ENCODE results near the gene FZR1. TPM values are rescaled to one million over a fixed set of nuclear protein-coding genes. Genes with fewer than 3 reads are reported as not detected.

The FZR1 gene
- total and polyA plus RNA-seq, 9 of the 15 experiments (the other 6 are each of a cell fraction or from before 2014, with no cell fraction given): 0.18 to 48.0 (median 22.2) TPM

DNA sequence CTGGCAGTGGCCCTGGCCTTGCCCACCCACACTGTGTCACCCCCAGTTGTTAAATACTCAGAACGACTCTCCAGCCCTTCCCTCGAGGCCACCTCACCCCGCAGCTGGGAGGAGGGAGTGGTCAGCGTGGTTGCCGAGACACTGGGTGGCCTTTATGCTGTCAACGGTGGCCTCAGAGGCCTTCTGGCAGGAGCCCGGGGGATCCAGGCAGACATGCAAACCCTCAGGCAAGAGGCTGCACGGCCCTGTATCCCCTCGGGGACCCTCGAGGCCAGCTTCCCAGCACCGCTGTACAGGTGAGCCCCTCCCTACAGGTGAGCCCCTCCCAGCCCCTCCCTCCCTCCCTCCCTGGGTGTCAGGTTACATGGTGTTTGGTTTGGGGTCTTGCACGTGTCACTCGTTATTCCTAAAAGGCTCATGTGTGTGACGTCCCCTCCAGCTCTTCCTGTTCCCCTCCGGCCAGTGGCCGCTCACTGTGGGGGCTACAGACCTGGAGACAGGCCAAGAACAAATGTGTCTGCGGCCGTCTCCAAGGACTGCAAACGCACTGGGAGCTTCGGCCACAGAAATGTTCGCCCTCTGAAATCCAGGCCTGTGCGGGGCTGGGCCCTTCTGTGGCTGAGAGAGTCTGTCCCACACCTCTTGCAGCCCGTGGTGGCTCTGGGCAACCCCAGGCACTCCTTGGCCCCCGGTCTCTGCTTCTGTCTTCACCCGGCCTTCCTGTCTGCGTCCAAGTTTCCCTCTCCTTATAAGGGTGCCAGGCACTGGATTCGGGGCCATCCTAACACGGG lies 33.0 kb downstream of the FZR1 start, which contains the start of gene TEKTIP1 (continued):
- TF ChIP-seq E2F6 (IDR thresholded peaks at IDR 0.05; ENCODE audit: borderline replicate concordance in 1 of 2, extremely low read depth in 1 of 2, insufficient read depth in 1 of 2, insufficient read length in 1 of 2, low read depth in 1 of 2, low read length in 1 of 2, poor library complexity in 1 of 2, severe bottlenecking in 1 of 2) (peak in 1 of 2 experiments; percentile 43), TSC22D4 (tag; IDR thresholded peaks at IDR 0.05) (no peak), RBM22 (IDR thresholded peaks at IDR 0.05; ENCODE audit: low read depth, low read length, poor library complexity, severe bottlenecking) (peak; percentile 8), PHB (CRISPR knock-in tag; IDR thresholded peaks at IDR 0.05) (no peak), ZNF445 (CRISPR knock-in tag; IDR thresholded peaks at IDR 0.05; ENCODE audit: low read depth) (no peak), ARNT (IDR thresholded peaks at IDR 0.05) (no peak), POLR2AphosphoS2 (IDR thresholded peaks at IDR 0.05; ENCODE audit: low read length) (peak; percentile 77), MAZ (CRISPR knock-in tag; conservative IDR thresholded peaks at IDR 0.05 in 1 of 2, IDR thresholded peaks at IDR 0.05 in 1 of 2) (0 out of 4 replicates have a peak, but pooled peaks of 1 of the 2 experiments have one; percentile 13), ZBED1 (IDR thresholded peaks at IDR 0.05) (0 out of 2 replicates have a peak, but pooled peaks have one; percentile 10), MNT (conservative IDR thresholded peaks at IDR 0.05) (peak in 1 of 2 experiments; percentile 35; a peak in 1 of 4 replicates), TCF3 (CRISPR knock-in tag; IDR thresholded peaks at IDR 0.05) (no peak), RBFOX2 (IDR thresholded peaks at IDR 0.05; ENCODE audit: low read depth, low read length) (peak; percentile 26; the same call in 1 of the 2 replicates)
- TF ChIP-seq, protein P1, sequence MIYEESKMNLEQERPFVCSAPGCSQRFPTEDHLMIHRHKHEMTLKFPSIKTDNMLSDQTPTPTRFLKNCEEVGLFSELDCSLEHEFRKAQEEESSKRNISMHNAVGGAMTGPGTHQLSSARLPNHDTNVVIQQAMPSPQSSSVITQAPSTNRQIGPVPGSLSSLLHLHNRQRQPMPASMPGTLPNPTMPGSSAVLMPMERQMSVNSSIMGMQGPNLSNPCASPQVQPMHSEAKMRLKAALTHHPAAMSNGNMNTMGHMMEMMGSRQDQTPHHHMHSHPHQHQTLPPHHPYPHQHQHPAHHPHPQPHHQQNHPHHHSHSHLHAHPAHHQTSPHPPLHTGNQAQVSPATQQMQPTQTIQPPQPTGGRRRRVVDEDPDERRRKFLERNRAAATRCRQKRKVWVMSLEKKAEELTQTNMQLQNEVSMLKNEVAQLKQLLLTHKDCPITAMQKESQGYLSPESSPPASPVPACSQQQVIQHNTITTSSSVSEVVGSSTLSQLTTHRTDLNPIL (CRISPR knock-in tag; IDR thresholded peaks at IDR 0.05): no peak
- TF ChIP-seq, protein P2, sequence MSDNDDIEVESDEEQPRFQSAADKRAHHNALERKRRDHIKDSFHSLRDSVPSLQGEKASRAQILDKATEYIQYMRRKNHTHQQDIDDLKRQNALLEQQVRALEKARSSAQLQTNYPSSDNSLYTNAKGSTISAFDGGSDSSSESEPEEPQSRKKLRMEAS (CRISPR knock-in tag; IDR thresholded peaks at IDR 0.05): peak; percentile 42; the same call in 1 of the 2 replicates
